Inflammatory macrophage (primary cell): ENCODE measurements around the gene MFRP.

Experiments used
- DNase-seq, 2 donors: peaks; one replicate each; pipeline ENCODE4 v3.0.0-alpha.2; 2020 to 2022

MFRP gene

DNA sequence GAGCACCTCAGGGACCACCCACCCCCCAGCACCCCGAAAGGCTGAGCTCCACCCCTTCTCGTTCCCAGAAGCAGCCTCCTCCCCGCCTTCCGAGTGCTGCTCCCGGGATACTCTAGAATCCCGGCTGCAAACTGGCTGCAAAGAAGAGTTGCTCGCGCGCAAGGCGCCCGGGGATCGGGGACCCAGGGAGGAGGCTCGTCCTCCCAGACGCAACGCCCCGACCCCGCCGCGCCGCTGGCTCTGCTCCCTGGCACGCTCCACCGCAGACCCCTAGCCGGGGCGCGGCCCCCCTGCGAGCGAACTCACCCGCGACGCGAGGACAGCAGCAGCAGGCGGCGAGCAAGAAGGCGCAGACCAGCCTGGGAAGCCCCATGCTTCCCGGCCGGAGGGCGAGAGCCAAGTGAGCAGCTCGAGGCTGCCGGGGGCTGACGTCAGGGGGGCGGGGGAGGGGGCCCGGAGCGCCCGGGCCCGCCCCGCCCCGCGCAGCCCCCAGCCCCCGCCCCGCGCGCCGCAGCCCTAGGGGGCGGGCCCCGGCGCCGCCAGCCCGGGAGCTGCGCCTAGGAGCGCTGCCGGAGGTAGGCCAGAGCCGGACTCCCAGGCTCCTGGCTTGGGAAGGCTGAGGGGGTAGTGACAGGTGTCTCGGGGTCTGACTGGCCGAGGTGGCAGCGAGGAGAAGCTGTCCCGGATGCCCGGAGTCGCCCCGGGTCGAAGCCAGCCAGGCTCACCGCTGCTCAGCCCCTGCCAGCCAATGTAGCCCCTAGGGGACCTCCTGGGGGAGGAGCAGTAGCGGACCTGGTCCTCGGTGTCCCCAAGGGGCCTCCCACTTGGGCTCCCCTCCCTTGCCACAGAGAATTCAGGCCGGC is 29.5 kb downstream of the MFRP start, which contains the start of gene MCAM:
TSS of gene MCAM (minus strand) at position 402 of the 863 bp plus-strand sequence. CDS start at position 373, 29 bp downstream.
- DNase-seq: no peak

DNA sequence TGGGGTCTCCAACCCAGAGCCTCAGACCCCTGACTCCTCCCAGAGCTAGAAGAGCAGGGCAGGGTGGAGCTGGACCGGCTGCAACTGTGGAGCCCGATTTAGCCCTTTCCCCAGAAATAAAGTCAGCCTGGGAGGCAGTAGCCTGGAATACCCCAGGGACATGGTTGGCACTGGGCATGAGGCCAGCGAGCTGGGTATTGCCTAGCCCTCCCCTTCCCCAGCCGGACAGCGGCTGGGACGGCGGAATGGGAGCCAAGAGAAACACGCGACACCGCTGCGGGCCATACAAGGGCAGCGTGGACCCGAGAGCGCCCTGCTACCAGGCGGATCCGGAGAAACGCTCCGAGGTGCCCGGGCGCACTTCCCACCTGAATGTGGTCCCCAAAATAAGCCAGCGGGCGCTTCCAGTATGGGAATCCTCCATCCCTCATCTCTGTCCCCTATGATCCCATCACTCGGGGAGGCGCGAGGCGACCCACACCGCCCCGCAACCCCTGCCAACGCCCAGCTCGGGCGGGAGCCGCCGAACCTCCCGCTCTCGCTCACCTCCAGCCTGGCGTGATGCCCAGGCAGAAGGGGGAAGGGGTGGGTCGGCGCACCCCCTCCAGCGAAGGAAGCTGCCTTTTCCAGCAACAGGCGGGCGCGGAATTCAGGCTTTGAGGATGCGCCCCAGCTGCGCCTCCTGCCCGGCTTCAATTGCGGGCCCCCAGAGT is 30.3 kb downstream of the MFRP start:
- DNase-seq: no peak

DNA sequence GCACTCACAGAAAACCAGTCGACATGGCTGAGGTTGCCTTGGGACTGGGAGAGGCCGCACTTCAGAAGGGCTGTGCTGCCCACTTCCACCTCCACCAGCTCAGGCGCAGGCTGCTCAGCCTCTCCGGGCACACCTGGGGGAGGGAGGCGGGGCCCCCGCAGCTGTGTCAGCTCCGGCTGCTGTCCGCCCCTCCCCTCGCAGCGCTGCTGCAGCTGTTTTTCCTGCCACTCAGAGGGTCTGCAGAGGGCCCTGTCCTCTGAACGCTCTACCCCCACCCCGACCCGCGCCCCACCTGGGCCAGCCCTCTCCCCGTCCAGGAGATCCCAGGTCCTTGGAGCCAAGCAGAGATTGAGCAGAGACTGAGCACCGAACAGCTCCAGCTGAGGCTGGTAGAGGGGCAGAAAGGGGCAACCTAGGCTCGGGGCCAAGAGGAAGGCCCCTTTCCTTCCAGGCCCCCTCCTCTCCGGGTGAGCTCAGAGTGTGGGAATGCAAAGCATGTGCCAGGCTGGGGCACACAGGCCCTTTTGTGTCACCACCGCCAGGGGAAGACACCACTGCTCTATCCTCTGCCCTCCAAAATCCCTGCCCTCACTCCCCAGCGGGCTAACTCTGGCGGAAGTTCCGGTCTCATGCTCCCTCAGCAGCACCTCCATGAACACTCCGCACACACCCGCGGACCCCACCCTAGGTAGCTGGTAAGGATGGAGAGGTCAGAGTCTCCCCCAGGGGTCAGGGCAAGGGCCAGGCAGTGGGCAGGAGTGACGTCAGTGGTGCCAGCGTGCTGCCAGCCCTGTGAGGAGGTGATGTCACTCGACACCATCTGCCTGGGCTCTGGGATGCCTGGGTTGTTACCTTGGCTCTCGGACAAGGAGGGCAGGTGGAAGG is 31.1 kb downstream of the MFRP start:
- no peak for DNase-seq

DNA sequence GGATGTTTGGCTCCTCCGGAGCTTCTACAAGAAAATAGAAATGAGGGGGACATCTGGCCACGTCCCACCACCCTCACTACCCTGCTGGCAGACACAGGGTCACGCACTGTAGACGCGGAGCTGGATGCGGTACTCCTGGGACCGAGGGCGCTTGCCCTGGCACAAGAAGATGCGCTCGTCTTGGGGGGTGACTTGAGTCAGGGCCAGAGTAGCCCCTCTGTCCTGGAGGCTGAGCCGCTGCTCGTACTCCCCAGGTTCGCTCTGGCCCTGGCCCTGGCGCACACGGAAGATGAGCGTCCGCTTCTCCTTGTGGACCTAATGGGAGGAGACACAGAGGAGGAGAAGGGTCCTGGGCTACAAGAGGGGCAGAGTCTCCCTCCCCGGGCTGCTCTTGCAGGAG is 31.8 kb downstream of the MFRP start:
- no peak for DNase-seq

DNA sequence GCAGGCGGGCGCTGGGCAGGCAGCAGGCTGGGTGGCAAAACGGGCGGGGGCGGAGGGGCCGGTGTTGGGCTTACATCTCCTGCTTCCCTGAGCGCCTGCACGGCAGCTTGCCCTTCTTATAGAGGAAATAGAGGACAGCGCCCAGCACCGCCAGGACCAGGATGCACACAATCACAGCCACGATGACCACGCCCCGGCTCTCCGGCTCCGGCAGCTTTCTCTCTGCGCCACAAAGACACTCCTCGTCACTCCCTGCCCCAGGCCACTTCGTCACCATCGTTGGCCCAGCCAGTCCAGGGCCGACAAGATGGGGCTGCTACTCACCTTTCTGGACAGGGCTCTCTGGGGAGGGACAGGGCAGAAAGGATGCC is 35.8 kb downstream of the MFRP start:
- DNase-seq: no peak

DNA sequence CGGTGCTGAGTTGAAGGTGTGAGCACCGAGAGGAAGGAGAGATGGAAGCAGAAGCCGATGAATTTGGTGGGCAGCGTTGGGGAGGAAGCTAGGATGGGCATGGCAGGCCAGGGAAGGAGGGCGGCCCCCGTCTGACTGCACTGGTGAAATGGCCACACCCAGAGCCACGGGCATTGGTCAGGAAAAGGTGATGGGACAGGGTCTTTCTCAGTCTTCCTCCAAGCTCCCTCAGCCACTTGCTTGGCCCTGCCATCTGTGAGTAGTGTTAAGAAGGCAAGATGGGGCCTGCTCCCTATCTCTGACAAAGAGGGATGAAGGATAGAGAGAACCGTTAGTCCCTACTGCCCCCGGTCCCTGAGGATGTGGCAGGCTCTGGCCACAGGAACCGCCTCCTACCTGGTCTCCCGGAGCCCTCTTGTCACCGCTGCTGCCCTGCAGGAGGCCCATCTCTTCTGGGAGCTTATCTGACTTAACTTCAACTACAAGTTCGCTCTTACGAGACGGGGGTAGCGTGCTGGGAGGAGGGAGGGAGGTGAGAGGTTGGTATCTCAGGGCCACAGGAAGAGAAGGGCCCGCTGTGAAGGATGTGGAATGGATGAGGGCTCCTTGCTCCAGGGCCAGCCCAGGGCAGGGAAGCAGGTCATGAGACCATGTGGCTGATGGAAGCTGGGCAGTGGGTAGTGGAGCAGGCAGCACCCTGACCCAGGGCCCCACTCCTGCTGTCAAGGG is 36.4 kb downstream of the MFRP start:
- no peak for DNase-seq

DNA sequence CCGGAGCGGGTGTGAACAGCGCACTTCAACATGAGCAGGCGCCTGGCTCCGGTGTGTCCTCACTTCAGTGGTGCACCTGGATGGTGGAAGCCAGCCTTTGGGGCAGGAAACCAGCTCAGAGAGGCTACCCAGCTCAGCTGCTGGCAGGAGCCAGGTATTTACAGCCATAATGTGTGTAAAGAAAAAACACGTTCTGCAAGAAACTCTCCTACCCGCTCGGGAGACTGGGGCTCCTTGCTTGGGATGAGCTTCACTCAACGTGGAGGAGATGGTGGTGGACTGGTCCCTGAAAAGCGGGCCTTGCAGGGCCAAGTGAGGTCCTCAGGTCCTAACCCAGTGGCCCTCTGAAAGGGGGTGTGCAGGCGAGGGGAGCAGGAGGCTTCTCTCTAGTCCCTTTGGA is 37.1 kb downstream of the MFRP start:
- no peak for DNase-seq

DNA sequence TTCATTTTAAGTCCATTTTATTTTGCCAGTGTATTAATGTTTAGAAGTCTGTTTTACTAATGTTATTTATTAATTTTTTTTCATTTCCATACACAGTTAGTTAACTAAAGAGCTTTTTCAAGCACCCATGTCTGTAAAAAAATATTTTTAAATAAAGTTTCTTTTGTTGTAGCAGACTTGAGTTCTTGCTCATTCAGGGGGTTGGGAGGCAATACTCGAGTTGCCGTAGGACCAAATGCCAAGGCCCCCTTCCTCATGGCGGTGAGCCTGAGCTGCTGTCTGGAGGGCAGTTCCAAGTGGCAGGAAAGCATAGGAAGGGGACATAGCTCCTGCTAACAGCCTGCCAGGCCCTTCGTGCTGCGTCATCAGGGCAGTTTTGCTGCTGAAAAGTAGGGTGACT is 38.5 kb downstream of the MFRP start:
- DNase-seq: no peak

DNA sequence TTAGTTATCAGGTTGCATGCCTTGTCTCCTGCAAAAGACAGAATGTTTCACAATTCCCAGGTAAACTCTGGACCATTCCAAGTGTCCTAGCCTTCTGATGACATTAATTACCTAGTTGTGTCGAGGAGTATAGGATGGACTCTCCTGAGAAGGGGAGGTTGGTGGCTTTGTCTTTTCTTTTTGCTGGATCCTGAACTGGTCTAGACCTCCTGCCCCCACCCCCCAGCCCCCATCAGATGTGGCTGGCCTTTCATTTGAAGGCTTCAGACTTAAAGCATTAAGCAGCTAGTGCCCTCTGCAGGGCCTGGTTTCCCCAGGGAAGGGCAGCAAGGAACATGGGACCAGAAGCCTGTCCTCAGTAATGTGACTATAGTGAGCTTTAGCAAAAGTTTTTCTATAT is 39.3 kb downstream of the MFRP start:
- no peak for DNase-seq

DNA sequence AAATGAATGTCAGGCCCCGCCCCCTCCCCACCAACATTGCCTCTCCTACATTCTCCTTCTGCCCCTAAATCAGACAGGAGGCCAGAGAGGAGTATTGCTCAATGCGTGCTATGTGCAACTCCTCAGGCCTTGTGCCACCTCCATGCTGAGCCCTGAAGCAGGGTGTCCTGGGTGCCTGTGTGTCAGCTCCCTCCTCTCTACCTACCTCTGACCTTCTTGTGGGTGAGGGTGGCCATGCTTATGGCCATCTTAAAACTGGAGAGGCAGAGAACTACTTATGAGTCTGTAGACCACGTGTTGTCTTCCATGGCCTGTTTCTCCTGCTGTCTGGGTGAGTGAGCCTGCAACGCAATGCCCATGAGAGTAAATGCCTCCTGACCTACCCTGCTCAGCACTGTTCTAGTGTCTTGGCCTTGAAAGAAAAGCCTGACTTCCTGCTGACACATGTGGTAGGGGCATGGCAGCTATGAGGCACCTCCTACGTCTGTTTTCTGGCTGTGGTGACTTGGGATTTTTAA is 40.1 kb downstream of the MFRP start:
- DNase-seq: peak; percentile 17 to 49

DNA sequence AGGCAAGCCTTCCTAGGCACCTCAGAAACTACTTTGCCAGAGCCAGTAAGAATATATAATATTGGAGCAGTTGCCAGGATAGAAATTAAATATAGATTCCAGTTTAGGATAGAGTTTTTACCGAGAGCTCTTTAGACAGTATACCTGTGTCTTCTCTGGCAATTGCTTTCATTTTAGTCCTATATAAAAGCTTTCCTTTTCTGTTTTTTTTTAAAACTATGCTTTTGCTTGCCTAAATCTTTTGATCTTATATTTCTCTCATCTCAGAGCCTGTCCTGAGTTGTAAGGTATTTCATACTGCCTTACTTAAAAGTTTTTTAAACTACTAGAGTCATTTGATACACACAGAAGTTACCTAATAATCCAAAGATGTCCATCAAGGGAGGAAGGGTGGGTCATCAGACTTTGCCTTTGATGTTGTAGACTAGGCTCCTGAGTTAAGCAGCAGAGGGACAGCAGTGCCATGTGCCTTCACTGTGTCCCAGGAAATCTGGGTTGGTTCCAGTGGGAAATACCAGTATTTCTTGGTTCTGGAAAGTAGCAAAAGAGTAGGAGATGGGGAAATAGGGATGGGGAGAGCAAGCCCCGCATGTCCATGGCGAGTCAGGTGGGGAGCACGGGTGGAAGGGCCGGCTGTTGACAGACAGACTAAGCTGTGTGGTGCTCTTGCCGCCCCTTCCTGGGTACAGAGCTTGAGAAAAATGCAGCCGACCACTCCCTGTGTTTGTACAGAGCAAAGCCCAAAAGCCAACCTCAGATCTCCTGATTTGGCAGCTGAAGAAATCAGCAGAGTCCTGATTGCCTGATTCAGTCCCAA is 40.7 kb downstream of the MFRP start:
- DNase-seq: no peak

DNA sequence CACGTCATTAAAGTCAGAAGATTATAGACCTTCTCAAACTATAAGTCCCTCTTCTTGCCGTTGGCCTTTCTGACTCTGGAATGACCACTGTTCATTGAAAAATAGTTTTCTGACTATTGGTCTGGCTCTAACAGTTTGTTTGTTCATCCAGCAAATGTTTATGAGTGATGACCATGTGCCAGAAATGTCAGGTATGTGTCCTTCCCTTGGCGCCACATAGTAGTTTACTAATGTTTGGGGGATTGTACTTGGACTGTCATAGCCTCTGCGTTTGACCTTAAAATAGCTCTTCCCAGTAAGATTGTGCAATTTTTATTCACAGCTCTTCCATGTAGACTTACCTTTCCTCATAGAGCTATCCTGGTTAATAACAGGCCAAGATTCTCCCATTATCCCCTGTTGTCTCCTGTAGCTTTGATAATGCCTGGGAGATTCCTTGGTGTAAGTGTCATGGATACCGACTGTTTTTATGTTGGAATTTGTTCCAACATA is 43.2 kb downstream of the MFRP start:
- no peak for DNase-seq

DNA sequence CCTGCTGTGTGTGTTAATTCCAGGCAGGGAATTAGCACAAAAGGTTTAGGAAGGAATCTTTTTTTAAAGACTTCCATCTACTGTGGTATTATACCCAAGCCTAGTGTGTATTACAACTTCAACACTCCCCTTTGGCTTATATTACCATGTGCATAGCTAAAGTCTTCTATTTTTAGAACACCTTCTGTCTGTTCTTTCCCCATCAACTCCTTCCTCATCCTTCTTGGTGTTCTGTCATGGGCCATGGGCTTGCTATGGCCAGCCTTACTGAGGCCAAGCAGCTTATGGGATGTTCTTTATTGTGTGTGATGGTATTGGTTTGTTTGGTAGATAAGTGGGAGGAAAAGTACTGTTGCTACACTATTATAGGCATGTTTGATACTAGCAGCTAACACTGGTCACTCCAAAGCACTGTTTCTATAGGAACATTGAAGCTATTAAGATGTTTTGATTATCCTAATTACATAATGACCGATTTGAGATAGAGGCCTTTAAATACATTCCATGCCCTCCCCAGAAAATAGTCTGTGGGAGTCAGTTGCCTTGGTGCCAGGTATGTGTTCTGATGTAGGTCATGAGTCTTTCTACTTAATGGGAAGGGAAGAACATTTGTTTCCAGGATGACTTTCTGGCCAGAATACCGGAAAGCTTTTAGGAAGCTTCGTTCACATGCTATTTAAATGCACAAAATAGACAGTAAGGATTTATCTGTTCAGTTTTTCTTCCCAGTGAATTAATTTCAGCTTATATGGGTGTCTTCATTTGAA is 46.1 kb downstream of the MFRP start:
- DNase-seq: no peak

DNA sequence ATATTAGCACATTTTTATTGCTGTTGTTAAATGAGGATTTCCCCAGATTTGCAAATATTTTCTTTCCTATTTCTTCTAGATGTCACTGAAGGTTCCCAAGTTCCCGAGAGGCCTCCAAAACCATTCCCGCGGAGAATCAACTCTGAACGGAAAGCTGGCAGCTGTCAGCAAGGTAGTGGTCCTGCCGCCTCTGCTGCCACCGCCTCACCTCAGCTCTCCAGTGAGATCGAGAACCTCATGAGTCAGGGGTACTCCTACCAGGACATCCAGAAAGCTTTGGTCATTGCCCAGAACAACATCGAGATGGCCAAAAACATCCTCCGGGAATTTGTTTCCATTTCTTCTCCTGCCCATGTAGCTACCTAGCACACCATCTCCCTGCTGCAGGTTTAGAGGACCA is 47.1 kb downstream of the MFRP start:
- no peak for DNase-seq

DNA sequence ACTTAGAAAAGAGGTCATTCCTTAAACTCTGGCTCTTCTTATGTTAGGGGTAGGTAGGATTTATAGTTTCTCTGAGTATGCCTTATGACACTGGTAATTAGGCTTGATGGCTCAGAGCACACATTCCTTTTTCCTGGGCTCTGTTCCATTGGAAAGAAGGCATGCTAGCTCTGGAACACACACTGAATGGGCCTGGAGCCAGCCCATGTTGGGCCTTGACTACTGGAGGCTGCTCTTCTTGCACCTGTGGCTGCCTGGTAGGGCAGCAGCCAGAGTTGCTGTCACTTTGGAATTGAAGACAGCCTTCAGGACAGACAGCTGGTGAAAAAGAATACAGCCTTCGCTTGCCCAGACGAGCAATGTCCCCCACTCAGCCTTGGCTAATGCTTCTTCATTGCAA is 47.8 kb downstream of the MFRP start:
- no peak for DNase-seq

DNA sequence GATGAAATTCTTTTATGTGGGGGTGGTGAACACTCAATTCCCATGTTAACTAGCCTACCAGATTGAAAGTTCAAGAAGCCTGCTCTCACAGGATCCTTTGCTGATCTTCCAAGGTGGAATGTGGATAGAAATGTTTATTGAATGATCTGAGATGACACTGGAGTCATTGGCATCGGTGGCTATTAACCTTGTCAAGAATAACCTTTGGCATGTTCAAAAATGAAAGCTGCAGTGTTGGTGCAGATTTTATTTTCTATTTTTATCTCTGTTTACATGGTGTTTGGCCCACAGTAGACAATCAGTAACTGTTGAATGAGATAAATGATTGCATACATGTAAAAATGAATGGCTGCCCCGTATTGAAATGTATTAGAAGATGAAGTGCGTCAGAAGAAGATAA is 48.6 kb downstream of the MFRP start:
- no peak for DNase-seq

DNA sequence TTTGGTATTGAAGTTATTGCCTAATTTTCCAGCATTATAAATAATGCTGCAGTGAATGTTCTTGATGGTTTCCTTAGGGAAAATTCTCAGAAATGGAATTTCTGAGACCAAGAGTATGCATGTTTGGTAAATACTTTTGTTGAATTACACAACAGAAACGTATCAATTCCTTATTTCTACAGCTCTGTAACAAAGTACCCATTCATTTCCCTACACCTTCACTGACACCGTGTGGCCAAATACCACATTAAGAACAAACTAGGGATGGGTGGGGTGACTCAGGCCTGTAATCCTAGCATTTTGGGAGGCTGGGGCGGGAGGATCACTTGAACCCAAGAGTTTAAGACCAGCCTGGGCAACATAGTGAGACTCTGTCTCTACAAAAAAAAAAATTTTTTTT is 51.3 kb downstream of the MFRP start:
- no peak for DNase-seq

DNA sequence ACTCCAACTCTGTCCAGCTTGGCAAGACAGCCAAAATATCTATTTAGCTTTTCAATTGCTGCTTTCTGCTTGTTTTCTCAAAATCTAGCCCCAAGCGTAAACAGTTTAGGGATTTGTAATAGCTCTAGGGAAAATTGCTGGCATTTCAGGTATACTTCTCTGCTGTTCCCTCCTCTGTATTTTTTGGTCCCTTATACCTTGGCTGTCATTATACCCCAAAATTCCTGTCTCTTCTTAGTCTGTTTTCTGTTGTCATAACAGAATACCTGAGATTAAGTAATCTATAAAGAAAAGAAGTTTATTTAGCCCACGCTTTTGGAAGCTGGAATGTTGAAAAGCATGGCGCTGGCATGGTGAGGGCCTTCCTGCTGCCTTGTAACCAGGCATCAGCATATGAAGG is 53.0 kb downstream of the MFRP start:
- DNase-seq: no peak

DNA sequence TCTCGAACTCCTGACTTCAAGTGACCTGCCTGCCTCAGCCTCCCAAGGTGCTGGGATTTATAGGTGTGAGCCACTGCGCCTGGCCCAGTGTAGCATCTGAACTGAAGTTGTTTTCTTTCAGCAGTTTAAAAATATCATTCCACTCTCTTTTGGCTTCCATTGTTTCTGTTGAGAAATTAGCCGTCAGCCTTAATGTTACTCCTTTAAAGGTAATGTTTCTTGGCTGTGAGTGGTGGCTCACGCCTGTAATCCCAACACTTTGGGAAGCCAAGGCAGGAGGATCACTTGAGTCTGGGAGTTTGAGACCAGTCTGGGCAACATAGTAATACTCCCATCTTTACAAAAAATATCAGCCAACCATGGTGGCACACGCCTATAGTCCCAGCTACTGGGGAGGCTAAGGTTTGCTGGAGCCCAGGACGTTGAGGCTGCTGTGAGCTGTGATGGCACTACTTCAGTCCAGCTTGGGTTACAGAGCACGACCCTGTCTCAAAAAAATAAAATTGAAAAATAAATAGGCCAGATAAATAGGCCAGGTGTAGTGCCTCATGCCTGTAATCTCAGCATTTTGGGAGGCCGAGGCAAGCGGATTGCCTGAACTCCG is 55.5 kb downstream of the MFRP start:
- DNase-seq: no peak
